ENCODE measurements around the gene CPNE8.

Gene CPNE8

DNA sequence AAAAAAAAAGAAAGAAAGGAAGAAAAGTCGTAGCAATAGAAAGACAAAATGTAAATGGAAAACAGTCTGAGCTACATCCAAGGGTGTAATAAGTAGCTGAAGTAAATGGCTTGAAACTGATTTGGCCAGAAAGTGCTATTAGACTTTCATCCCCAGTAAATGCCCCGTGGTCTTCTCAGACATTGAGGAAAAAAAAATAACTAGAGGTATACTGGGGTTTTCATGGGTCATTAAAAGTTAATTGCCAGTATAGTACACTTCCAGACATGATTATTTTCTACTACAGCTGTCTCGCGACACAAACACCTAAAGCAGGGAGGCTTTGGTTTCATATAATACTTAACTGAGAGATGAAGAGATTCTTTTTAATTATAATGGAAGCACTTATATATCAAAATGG lies 271.9 kb downstream of the CPNE8 start:
- no peak for DNase-seq (ENCODE audit: low read depth)

DNA sequence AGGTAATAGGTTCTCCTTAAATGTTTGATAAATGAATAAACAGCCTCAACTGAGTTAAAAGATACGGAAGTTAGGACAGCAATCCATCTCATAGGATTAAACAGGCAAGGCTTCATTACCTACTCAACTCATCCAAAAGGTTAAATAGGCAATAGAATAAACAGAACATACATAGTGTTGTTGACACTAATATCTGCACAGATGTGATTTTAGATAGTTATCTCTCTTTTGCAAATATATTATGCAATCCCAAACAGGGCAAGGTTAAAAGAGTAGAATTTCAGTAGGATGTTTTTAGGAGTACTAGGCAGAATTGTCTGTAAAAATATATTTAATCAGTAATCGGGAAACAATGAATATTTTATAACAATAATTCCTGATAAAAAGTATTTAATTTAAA lies 276.3 kb downstream of the CPNE8 start:
- DNase-seq (ENCODE audit: low read depth): no peak

DNA sequence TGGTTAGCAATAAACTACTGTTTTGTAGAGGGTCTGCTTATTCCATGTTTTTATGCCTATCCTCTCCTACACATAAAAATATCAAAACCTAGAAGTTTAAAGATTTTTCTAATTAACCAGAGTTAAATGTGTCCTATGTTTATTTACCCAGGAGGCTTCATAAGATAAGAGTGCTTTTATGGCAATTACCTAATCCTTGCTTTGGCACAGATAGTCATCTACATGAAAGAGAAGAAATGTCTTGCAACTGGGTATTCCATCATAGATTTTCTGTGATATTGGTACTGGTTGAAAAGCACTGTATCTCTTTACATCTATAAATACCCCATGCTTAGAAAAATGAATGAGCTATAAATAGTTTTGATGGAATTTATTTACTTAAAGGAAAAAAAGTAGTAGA lies 277.1 kb downstream of the CPNE8 start:
- DNase-seq (ENCODE audit: low read depth): no peak

DNA sequence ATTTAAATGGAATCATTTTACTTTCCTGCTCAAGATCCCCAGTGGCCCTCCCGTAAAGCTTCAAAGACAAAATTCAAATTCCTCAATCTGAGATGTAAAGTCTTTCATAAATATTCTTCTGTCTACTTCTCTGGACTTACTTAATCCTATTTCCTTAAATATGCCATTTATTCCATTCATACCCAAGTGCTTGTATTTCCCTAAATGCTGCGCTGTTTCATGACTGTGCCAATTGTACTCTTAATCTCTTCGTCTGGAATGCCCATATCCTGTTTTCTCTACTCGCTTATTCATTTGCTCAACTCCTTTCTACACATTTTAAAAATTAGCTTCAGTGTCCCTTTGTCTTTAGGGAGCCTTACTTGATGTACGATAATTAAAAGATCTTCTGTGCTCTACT lies 280.1 kb downstream of the CPNE8 start:
- DNase-seq (ENCODE audit: low read depth): no peak

DNA sequence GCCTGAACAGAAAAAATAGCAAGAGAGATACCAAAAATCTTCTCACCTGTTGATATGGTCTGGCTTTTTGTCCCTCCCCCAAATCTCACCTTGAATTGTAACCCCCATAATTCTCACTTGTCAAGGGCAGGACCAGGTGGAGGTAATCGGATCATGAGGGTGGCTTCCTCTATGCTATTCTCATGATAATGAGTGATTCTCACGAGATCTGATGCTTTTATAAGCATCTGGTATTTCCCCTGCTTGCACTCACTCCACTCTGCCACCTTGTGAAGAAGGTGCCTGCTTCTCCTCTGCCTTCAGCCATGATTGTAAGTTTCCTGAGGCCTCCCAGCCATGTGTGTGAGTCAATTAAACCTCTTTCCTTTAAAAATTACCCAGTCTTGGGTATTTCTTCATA lies 291.2 kb downstream of the CPNE8 start:
- no peak for DNase-seq (ENCODE audit: low read depth)

DNA sequence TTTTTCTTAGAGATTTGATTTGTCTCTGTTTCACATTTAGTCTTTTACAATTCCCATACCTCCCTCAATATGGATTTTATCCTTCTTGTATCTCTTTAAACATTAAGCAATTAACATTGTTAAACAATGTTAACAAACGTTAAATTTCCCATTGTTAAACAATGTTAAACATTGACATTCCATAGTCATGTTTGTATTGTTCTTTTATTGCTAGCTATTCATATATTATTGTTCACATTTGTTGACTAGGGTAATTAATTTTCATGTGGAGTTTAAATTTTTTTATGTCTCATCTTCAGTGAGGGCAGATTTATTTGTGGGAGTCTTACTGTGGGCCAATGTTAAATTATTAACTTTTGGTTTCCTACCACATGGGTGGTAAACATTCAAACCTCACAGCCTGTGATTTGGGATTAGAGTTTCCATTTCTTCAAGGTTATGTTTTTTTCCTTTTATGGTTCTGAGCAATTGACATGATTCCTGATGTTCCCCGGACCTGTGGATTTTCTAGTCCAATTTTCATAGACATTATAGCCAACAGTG lies 294.5 kb downstream of the CPNE8 start:
- no peak for DNase-seq (ENCODE audit: low read depth)

DNA sequence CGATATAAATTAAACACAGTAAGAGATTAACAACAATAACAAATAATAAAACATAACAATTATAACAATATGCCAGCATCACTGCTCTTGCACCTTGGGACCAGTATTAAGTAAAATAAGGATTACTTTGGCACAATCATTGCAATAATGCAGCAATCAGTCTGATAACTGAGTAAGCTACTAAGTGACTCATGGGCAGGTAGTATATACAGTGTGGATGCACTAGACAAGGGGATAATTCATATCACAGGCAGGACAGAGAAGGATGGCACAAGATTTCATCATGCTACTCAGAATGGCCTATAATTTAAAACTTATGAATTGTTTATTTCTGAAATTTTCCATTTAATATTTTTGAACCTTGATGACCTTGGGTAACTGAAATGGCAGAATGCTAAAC lies 298.1 kb downstream of the CPNE8 start:
- DNase-seq (ENCODE audit: low read depth): no peak
